Measurements from ENCODE around the gene ZNF628.

Gene ZNF628

DNA sequence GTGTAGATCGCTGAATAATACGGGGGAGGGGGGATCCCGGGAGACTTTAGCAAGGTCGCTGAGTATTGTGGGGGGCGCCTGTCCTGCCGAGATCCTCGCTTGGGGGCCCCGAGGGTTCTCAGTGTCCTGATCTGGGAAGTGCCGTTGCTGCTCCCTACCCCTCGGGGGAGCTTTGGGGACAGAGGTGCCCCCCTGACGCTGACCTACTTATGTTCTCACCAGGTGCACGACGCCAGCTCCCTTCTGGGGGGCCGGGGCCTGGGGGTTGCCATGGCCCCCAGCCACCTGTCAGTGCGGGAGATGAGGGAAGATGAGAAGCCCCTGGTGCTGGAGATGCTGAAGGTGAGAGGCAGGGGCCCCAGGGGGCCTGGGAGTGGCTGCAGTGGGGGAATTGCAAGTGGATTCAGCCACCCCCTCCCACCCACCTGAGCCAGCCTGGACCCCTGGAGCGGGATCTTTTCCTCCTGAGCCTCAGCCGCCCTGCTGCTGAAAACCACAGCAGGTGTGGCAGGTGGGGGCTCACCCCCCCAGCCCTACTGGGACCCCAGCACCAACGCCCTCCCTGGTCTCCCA is 9.1 kb downstream of the ZNF628 start:
- Mint-ChIP-seq H3K27ac (ENCODE audit: low read depth) (peak overlapping the region; percentile 76), H3K36me3 (ENCODE audit: insufficient read depth) (peaks cover 14% of the 10 kb centered on the region)
- no peak for DNase-seq (ENCODE audit: low spot score in 2 of 2)

GRCh38 chr19:55486043-55486970 is 9.9 kb downstream of the ZNF628 start:
- DNase-seq (ENCODE audit: low spot score in 2 of 2) = no peak
- Mint-ChIP-seq H3K27me3 (no peaks in the 10 kb centered on the region), H3K27ac (ENCODE audit: low read depth) (peak overlapping the region; percentile 76), H3K4me1 (peaks cover 12% of the 10 kb centered on the region), H3K9me3 (no peaks in the 10 kb centered on the region), H3K4me3 (peak overlapping the region; percentile 66), H3K36me3 (ENCODE audit: insufficient read depth) (peaks cover 14% of the 10 kb centered on the region)
- no peak for ATAC-seq (replicated peaks; ENCODE audit: extremely low read depth, poor library complexity, severe bottlenecking)

More for the DNA sequence above, 9.1 kb downstream of the ZNF628 start:
- no peaks in the 10 kb centered on the region for H3K27me3 Mint-ChIP-seq
- H3K9me3 Mint-ChIP-seq = no peaks in the 10 kb centered on the region
- peak; percentile 16 for ATAC-seq (replicated peaks; ENCODE audit: extremely low read depth, poor library complexity, severe bottlenecking)
- H3K4me3 Mint-ChIP-seq = peak overlapping the region; percentile 66
- peaks cover 12% of the 10 kb centered on the region for H3K4me1 Mint-ChIP-seq

DNA sequence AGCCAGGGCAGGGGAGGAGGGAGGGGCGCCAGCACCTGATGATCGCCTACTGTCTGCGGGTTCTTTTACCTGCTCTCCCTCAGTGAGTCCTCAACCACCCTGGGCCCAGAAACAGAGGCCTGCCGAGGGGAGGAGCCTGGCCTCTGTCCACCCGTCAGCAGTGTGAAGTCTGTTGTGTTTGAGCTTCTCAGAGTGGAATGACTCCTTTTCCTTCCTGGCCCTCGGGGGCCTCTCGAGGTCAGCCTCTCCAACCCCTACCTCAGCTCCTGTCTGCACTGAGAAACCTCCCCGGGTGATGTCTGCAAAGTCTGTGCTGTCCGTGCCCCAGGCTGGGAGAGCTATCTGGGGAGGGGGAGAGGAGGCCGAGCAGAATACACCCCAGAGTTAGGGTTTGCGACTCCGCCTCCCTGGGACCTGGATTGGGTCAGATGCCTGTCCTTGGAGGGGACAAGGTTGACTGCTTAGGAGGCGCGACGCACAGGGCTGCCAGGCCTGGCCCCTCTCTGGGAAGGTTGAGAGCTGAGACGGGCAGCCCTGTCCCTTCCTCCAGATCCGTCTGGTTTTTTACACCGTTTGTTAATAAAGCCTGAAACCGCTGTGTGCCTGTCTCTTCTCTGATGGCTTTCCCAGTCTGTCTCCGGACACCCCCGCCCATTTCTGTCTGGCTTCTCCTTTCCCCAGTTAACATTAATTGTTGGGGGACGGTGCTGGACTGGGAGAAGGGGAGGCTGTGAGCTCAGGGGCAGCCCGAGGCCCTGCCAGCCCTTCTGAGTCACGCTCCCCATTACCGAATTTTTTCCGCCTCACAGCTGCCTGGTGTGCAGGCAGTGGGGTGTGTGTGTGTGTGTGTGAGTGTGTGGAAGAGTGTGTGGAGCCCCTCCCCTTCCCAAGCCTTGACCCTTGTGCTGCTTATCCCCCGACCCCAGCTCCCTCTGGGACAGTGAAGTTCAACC is 10.8 kb downstream of the ZNF628 start:
- H3K4me3 Mint-ChIP-seq = peak overlapping the region; percentile 31
- peak overlapping the region; percentile 64 for H3K27ac Mint-ChIP-seq (ENCODE audit: low read depth)
- no peak for DNase-seq (ENCODE audit: low spot score in 2 of 2)

DNA sequence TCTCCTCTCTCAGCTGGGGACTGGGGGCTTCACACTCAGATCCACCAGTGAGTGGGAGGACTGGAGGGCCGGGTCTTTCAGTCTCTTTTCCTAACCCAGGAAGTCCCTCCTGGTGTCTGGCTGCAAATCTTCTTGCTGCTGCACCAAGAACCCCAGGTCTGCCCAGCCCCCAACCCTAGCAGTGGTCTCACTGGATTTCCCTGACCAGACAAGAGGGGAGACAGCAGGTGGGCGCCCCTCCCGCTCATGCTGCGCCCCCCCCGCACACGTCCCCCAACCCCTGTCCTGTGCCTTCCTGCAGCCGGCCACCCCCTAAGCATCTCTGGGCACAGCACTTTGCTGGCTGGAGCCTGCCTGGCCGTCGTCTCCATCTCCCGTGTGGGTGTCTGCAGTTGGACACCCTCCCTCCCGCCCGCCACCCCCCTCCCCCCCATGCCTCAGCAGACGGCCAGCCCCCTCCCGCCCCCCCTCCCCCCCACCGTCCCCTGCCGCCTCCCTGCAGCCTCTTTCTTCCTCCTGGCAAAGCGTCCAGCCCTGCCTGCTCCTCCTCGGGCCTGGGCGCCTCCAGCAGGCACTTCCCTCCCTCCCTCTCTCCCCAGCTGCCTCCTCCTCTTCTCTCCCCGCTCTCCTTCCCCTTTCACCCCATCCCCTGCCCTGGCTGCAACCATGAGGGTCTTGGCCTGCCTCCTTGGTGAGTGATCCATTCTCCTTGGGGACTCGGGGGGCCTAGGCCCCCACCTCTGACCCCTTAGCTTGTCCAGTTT is 11.7 kb downstream of the ZNF628 start, which contains the start of gene SSC5D:
Gene SSC5D (plus strand): TSS at position 513 of the 764 bp plus-strand sequence. CDS start 154 bp downstream, at position 667.
- no peak for DNase-seq (ENCODE audit: low spot score in 2 of 2)
- H3K4me1 Mint-ChIP-seq = peaks cover 12% of the 10 kb centered on the region
- no peak within 1 kb of the TSS for H3K4me3 Mint-ChIP-seq
- H3K9me3 Mint-ChIP-seq = no peaks in the 10 kb centered on the region
- H3K27me3 Mint-ChIP-seq = peaks cover 15% of the 10 kb centered on the region
- peak within 1 kb of the TSS; percentile 64 for H3K27ac Mint-ChIP-seq (ENCODE audit: low read depth)
- peaks cover 12% of the 10 kb centered on the region for H3K36me3 Mint-ChIP-seq (ENCODE audit: insufficient read depth)
- ATAC-seq (replicated peaks; ENCODE audit: extremely low read depth, poor library complexity, severe bottlenecking) = no peak

More for the DNA sequence above, 10.8 kb downstream of the ZNF628 start:
- ATAC-seq (replicated peaks; ENCODE audit: extremely low read depth, poor library complexity, severe bottlenecking) = no peak
- H3K36me3 Mint-ChIP-seq (ENCODE audit: insufficient read depth) = peaks cover 14% of the 10 kb centered on the region
- peaks cover 12% of the 10 kb centered on the region for H3K4me1 Mint-ChIP-seq
- H3K9me3 Mint-ChIP-seq = no peaks in the 10 kb centered on the region
- H3K27me3 Mint-ChIP-seq = peaks cover 6% of the 10 kb centered on the region

DNA sequence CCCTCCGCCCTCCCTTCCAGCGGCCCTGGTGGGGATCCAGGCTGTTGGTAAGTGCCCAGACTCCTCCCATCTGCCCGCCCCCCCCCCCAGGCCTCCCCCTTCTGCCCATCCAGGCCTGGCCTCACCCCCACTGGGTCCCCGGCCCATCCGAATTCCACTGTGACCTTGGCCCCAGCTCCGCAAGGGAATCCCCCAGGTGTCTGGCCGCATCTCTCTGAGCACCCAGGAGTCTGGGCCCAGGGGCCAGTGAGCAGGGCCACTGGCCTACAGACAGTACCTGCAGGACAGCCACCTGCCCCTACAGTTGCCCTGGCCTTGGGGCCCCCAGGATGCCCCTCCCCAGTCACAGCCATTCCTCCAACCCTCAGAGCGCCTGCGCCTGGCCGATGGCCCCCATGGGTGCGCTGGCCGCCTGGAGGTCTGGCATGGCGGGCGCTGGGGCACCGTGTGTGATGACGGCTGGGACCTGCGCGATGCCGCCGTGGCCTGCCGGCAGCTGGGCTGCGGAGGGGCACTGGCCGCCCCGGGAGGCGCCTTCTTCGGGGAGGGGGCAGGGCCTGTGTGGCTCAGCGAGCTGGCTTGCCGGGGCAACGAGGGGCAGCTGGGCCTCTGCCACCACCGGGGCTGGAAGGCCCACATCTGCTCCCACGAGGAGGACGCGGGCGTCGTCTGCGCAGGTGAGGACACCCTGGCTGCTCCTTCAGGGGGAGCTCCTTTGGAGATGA is 12.7 kb downstream of the ZNF628 start:
- no peak for DNase-seq (ENCODE audit: low spot score in 2 of 2)
- Mint-ChIP-seq H3K4me1 (peaks cover 12% of the 10 kb centered on the region), H3K4me3 (no peak overlapping the region), H3K27ac (ENCODE audit: low read depth) (no peak overlapping the region), H3K9me3 (no peaks in the 10 kb centered on the region), H3K27me3 (peaks cover 18% of the 10 kb centered on the region), H3K36me3 (ENCODE audit: insufficient read depth) (peaks cover 12% of the 10 kb centered on the region)
- ATAC-seq (replicated peaks; ENCODE audit: extremely low read depth, poor library complexity, severe bottlenecking) = no peak

GRCh38 chr19:55489711-55490477 is 13.5 kb downstream of the ZNF628 start:
- H3K27me3 Mint-ChIP-seq = peaks cover 18% of the 10 kb centered on the region
- ATAC-seq (replicated peaks; ENCODE audit: extremely low read depth, poor library complexity, severe bottlenecking) (no peak), DNase-seq (ENCODE audit: low spot score in 2 of 2) (no peak)
- H3K9me3 Mint-ChIP-seq = no peaks in the 10 kb centered on the region
- H3K4me1 Mint-ChIP-seq = peaks cover 12% of the 10 kb centered on the region
- H3K27ac Mint-ChIP-seq (ENCODE audit: low read depth) = no peak overlapping the region
- peaks cover 10% of the 10 kb centered on the region for H3K36me3 Mint-ChIP-seq (ENCODE audit: insufficient read depth)
- no peak overlapping the region for H3K4me3 Mint-ChIP-seq

GRCh38 chr19:55490478-55491432 is 14.3 kb downstream of the ZNF628 start:
- H3K9me3 Mint-ChIP-seq = no peaks in the 10 kb centered on the region
- no peak overlapping the region for H3K27ac Mint-ChIP-seq (ENCODE audit: low read depth)
- peaks cover 6% of the 10 kb centered on the region for H3K4me1 Mint-ChIP-seq
- peaks cover 7% of the 10 kb centered on the region for H3K36me3 Mint-ChIP-seq (ENCODE audit: insufficient read depth)
- peaks cover 18% of the 10 kb centered on the region for H3K27me3 Mint-ChIP-seq
- DNase-seq (ENCODE audit: low spot score in 2 of 2) (no peak), ATAC-seq (replicated peaks; ENCODE audit: extremely low read depth, poor library complexity, severe bottlenecking) (no peak)
- H3K4me3 Mint-ChIP-seq = no peak overlapping the region

- Mint-ChIP-seq H3K4me1 (no peaks in the 10 kb centered on the region), H3K27ac (ENCODE audit: low read depth) (peak overlapping the region; percentile 6)
- ATAC-seq (replicated peaks; ENCODE audit: extremely low read depth, poor library complexity, severe bottlenecking) = no peak
Measured at GRCh38 chr19:55491546-55492360, 15.3 kb downstream of the ZNF628 start.

DNA sequence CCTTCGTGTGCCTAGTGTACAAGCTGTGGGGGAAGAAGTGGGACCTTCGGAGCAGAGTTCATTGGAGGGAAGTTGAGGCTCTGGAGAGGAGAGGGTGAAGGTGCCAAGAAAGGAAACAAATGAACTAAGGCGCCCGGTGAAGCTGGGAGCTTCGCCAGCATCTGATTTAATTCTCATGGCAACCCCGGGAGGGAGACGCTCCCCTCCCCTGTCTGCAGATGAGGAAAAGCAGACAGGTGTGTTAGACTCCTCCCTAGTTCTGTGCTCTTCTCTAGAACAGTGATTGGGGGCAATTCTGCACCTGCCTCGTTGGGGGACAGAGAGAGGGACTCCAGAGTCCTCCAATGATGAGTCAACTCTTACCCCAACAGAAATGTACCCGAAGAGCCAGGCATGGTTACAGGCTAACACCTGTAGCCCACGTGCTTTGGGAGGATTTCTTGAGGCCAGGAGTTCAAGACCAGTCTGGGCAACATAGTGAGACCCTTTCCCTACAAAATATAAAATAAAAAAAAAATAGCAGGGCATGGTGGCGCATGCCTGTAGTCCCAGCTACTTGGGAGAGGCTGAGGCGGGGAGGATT is 16.0 kb downstream of the ZNF628 start:
- DNase-seq (ENCODE audit: low spot score in 2 of 2) = no peak
- Mint-ChIP-seq H3K36me3 (ENCODE audit: insufficient read depth) (peaks cover 3% of the 10 kb centered on the region), H3K9me3 (no peaks in the 10 kb centered on the region), H3K4me1 (no peaks in the 10 kb centered on the region), H3K4me3 (no peak overlapping the region), H3K27me3 (peaks cover 18% of the 10 kb centered on the region), H3K27ac (ENCODE audit: low read depth) (no peak overlapping the region)
- no peak for ATAC-seq (replicated peaks; ENCODE audit: extremely low read depth, poor library complexity, severe bottlenecking)

More at GRCh38 chr19:55491546-55492360, 15.3 kb downstream of the ZNF628 start:
- no peak for DNase-seq (ENCODE audit: low spot score in 2 of 2)
- Mint-ChIP-seq H3K36me3 (ENCODE audit: insufficient read depth) (peaks cover 5% of the 10 kb centered on the region), H3K9me3 (no peaks in the 10 kb centered on the region), H3K27me3 (peaks cover 18% of the 10 kb centered on the region), H3K4me3 (no peak overlapping the region)

Data from central memory CD8-positive, alpha-beta T cell (primary cell).